IPS DF 6.9 (cell line): ENCODE results near the gene DPAGT1.
"Not testable (repeated sequence)": the region's sequence is repeated elsewhere in the genome, so short reads cannot be mapped to it uniquely, and the experiment has no call there.

Experiments used
- DNase-seq: peaks from one replicate; pipeline ENCODE4 v3.0.0-alpha.2; 2013; ENCODE audit warnings: low read depth, low spot score
- H3K27ac ChIP-seq: one replicate; pipeline ENCODE4 v1.5.1; 2013; ENCODE audit warnings: low read length, control low read depth
- H3K27me3 ChIP-seq: 2 replicates; pipeline ENCODE4 v1.6.1; 2013; ENCODE audit warnings: mild to moderate bottlenecking, low read length; ENCODE audit not compliant: control insufficient read depth, insufficient read depth
- H3K36me3 ChIP-seq: 2 replicates; pipeline ENCODE4 v1.6.1; 2013; ENCODE audit warnings: low read length; ENCODE audit not compliant: control insufficient read depth, insufficient read depth
- H3K4me1 ChIP-seq: 2 replicates; pipeline ENCODE4 v1.6.1; 2013; ENCODE audit warnings: low read length; ENCODE audit not compliant: control insufficient read depth, insufficient read depth
- H3K4me3 ChIP-seq: 2 replicates; pipeline ENCODE4 v1.5.1; 2013; ENCODE audit warnings: mild to moderate bottlenecking, low read length
- H3K9me3 ChIP-seq: 2 replicates; pipeline ENCODE4 v1.6.1; 2013; ENCODE audit warnings: low read length, inconsistent platforms; ENCODE audit not compliant: control insufficient read depth, insufficient read depth
- WGBS: extraction: QIAGEN DNeasy Blood & Tissue Kit; methylation state at CpG from one replicate; pipeline ENCODE4 v1.1.7; 2013; ENCODE audit warnings: mixed read lengths, missing lambda C conversion rate; ENCODE audit not compliant: insufficient read length, insufficient coverage; 5-methylcytosine and 5-hydroxymethylcytosine counted together

The DPAGT1 gene

DNA sequence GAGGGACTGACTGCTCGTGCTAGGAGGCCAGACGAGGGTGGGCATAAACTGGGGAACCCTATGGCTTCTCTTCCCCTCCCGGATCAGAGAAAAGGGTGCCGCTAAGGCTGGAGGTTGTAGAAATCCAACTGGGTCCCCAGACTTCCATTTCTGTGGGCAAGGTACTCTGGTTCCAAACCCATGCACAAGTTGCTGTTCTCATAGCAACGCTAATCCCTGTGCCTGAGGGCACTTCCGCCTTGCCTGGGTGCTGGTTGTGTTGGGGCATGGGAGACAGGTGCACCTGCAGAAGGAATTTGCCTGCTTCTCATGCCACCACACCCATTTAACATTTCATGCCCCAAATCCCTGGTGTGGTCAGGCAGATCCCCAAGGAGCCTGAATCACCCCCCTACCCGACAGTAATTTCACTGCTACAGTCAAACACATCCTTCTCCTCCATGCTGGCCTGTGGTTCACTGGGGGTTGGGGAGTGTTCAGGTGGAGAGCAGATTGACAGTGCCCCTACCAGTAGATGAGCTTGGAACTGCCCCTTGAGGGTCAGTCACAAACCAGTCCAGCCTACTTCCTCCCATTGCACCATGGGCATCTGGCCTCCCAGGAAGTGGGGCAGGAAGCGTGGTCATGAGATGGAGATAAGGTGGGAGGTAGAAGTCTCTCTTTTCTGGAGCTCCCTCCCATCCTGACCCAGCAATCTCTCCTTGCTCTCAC, 6.6 kb upstream of the DPAGT1 start:
- Histone ChIP-seq H3K4me1 (0 out of 2 replicates have a peak, but pooled peaks cover 6% of the 10 kb centered on the region), H3K9me3 (no peaks in the 10 kb centered on the region), H3K27me3 (peaks cover 4% of the 10 kb centered on the region; the same call in 1 of the 2 replicates), H3K27ac (no peak overlapping the region), H3K4me3 (peak overlapping the region; percentile 45; the same call in 1 of the 2 replicates), H3K36me3 (no peaks in the 10 kb centered on the region; the same call in 1 of the 2 replicates)
- DNase-seq = no peak
- WGBS = no CpG with 5 or more reads among the region's 8 CpGs

DNA sequence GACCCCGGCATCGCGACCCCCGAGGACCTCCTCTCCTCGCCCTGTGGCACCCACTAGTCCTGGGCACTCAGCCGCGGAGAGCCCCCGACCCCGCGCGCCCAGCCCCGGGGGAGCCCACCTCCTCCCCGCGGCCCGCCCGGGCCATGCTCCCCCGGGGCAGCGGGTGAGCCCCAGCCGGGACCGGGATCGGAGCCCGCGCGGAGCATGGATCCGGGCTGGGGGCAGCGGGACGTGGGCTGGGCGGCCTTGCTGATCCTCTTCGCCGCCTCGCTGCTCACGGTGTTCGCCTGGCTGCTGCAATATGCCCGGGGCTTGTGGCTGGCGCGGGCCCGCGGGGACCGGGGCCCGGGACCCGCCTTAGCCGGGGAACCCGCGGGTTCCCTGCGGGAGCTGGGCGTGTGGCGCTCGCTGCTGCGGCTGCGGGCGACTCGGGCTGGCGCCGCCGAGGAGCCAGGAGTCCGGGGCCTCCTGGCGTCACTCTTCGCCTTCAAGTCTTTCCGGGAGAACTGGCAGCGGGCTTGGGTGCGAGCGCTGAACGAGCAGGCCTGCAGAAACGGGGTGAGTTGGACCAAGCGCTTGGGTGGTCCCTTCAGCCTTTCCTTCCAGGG, 6.0 kb upstream of the DPAGT1 start:
- Histone ChIP-seq H3K27me3 (peaks cover 4% of the 10 kb centered on the region; the same call in 1 of the 2 replicates), H3K36me3 (no peaks in the 10 kb centered on the region; the same call in 1 of the 2 replicates), H3K9me3 (no peaks in the 10 kb centered on the region), H3K4me3 (peak overlapping the region; percentile 45), H3K4me1 (0 out of 2 replicates have a peak, but pooled peaks cover 6% of the 10 kb centered on the region), H3K27ac (no peak overlapping the region)
- DNase-seq = no peak
- no CpG with 5 or more reads among the region's 65 CpGs for WGBS

- peaks cover 4% of the 10 kb centered on the region; the same call in 1 of the 2 replicates for H3K27me3 ChIP-seq
- no CpG with 5 or more reads among the region's 49 CpGs for WGBS
- peak within 1 kb of the TSS; percentile 45 for H3K4me3 ChIP-seq
- H3K4me1 ChIP-seq = 0 out of 2 replicates have a peak, but pooled peaks cover 6% of the 10 kb centered on the region
- no peaks in the 10 kb centered on the region for H3K9me3 ChIP-seq
- no peaks in the 10 kb centered on the region; the same call in 1 of the 2 replicates for H3K36me3 ChIP-seq
- no peak within 1 kb of the TSS for H3K27ac ChIP-seq
- no peak for DNase-seq
Observed at GRCh38 chr11:119106564-119107537, 5.2 kb upstream of the DPAGT1 start, which contains the start of gene C2CD2L. C2CD2L (plus strand) TSS chr11:119107344; CDS start chr11:119107742, 398 bp downstream.

- H3K36me3 ChIP-seq = no peaks in the 10 kb centered on the region
- H3K9me3 ChIP-seq = no peaks in the 10 kb centered on the region
- H3K4me1 ChIP-seq = peaks cover 8% of the 10 kb centered on the region; the same call in 1 of the 2 replicates
- H3K27ac ChIP-seq = no peak overlapping the region
- DNase-seq = no peak
- WGBS = 100% methylated on average over 1 of the region's 4 CpGs
- no peak overlapping the region for H3K4me3 ChIP-seq
- H3K27me3 ChIP-seq = peaks cover 4% of the 10 kb centered on the region; the same call in 1 of the 2 replicates
Observed at GRCh38 chr11:119103793-119104192, 2.1 kb upstream of the DPAGT1 start.

GRCh38 chr11:119103161-119103664, 1.6 kb upstream of the DPAGT1 start:
- not testable (repeated sequence) for H3K27ac ChIP-seq, H3K27me3 ChIP-seq, H3K36me3 ChIP-seq, H3K4me3 ChIP-seq, H3K9me3 ChIP-seq, H3K4me1 ChIP-seq, DNase-seq
- no CpG with 5 or more reads among the region's 18 CpGs for WGBS

DNA sequence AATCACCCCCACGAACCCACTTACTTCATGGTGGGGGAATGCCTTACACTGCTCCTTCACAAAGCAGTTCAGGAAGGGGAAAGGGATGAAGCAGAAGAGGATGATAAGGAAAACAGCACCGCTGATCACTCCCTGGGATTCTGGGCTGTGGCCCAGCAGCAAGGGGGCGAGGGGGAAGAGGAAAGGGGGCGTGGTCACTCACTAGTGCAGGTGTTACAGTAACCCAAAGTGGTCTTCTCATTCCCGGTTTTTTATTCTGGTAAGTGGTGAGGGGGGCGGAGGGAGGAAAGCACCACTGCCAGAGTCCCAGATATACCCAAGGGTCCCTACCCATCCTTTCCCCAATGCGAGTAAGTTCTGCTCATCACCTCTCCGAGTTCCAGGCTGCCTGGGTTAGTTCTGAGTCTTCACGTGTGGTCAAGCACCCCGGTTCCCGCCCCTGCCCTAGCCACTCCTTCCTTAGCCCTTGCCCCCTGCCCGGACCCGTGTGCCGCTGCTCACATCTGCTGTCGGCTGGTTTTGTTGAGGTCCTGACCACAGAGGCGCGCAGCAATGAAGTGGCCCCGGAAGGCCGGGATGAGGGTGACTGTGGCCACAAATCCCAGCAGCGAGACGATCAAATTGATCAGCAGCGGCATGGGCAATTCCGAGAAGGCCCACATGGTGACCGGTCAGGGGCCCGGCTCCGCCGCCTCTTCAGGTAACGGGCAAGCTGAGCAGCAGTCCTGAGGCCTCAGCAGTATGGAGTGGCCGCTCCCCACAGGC, 477 bp downstream of the DPAGT1 start:
- H3K27ac ChIP-seq = no peak overlapping the region
- no peak for DNase-seq
- H3K4me3 ChIP-seq = peak overlapping the region; percentile 53
- no peaks in the 10 kb centered on the region for H3K27me3 ChIP-seq
- peaks cover 3% of the 10 kb centered on the region; the same call in 1 of the 2 replicates for H3K4me1 ChIP-seq
- H3K9me3 ChIP-seq = no peaks in the 10 kb centered on the region
- WGBS = no CpG with 5 or more reads among the region's 29 CpGs
- H3K36me3 ChIP-seq = peaks cover 9% of the 10 kb centered on the region; the same call in 1 of the 2 replicates

DNA sequence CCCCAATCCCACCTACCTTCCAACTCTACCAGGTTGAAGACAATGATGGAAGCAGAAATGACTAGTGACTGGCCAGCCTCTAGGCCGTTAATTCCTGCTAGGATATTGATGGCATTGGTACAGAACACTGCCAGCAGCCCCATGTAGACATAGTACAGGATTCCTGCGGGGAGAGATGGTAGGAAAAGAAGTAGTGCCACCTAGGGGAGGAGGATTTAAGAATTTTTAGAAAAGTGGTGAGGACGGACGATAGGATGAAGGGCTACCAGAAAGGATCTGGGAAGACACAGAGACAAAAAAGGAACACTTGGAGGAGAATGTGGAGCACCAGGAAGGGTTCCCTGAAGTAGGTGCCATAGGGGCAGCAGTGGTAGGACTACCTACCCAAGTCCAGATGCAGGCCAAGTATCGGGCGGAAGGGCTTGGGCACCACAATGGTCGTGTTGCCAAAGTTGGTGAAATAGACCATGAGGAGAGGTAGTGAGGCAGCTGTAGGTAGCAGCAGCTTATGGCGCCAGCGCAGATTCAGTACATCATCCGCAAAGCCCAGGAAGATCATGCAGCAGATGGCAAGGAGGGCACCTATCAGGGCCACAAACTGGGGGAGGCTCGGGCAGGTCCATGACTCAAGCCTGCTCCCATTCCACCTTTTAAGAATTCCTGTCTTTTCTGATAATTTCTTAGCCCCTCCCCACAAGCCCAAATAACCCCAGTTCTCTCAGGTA, 1.2 kb downstream of the DPAGT1 start:
- peaks cover 9% of the 10 kb centered on the region; the same call in 1 of the 2 replicates for H3K36me3 ChIP-seq
- H3K4me1 ChIP-seq = peaks cover 3% of the 10 kb centered on the region; the same call in 1 of the 2 replicates
- H3K27ac ChIP-seq = no peak overlapping the region
- DNase-seq = no peak
- WGBS = no CpG with 5 or more reads among the region's 11 CpGs
- no peaks in the 10 kb centered on the region for H3K27me3 ChIP-seq
- no peaks in the 10 kb centered on the region for H3K9me3 ChIP-seq
- H3K4me3 ChIP-seq = peak overlapping the region; percentile 53; the same call in 1 of the 2 replicates

GRCh38 chr11:119099711-119100110, 1.9 kb downstream of the DPAGT1 start:
- Histone ChIP-seq H3K4me3 (no peak overlapping the region), H3K4me1 (peaks cover 3% of the 10 kb centered on the region; the same call in 1 of the 2 replicates), H3K27me3 (no peaks in the 10 kb centered on the region), H3K36me3 (peaks cover 9% of the 10 kb centered on the region; the same call in 1 of the 2 replicates), H3K9me3 (no peaks in the 10 kb centered on the region), H3K27ac (no peak overlapping the region)
- no CpG with 5 or more reads among the region's 6 CpGs for WGBS
- no peak for DNase-seq
